ENCODE measurements around the gene RABGAP1L. TPM values are rescaled to one million over a fixed set of nuclear protein-coding genes. Genes with fewer than 3 reads are reported as not detected.

Gene RABGAP1L
- total RNA-seq, 1 experiment from 2014 or later, result 29.3 TPM

GRCh38 chr1:174913225-174913903 is 754.0 kb downstream of the RABGAP1L start:
- Histone ChIP-seq H3K79me2 (ENCODE audit: insufficient read depth, low read length) (no peaks in the 10 kb centered on the region), H2AFZ (ENCODE audit: low read depth, low read length, poor library complexity, severe bottlenecking) (no peak overlapping the region), H3K27ac (ENCODE audit: low read depth, low read length) (no peak overlapping the region), H3K4me3 (replicated peaks in 1 of 2; ENCODE audit: low read depth in 1 of 2, low read length in 2 of 2) (no peak overlapping the region), H3K36me3 (ENCODE audit: control insufficient read depth in 1 of 2, insufficient read depth in 2 of 2, low read length in 2 of 2) (no peaks in the 10 kb centered on the region), H3K9me3 (ENCODE audit: control insufficient read depth in 1 of 2, insufficient read depth in 1 of 2, low read depth in 1 of 2, low read length in 2 of 2) (no peaks in the 10 kb centered on the region), H3K27me3 (ENCODE audit: insufficient read depth, low read length) (no peaks in the 10 kb centered on the region), H3K9ac (ENCODE audit: low read length) (no peak overlapping the region), H3K4me2 (ENCODE audit: low read length) (no peak overlapping the region), H3K4me1 (ENCODE audit: control insufficient read depth in 1 of 2, insufficient read depth in 2 of 2, low read length in 2 of 2) (no peaks in the 10 kb centered on the region), H3K9me2 (ENCODE audit: insufficient read depth) (no peaks in the 10 kb centered on the region), H4K20me1 (ENCODE audit: insufficient read depth) (no peaks in the 10 kb centered on the region; the same call in 1 of the 2 replicates)
- ChIA-PET RAD21 (ENCODE audit: low non-redundant PET in 1 of 2, low total read pairs in 2 of 2, uncharacterized antibody in 2 of 2, unreplicated experiment in 2 of 2) (no interaction called here), POLR2A (no interaction called here), CTCF (no interaction called here)
- DNase-seq (ENCODE audit: low read depth, low spot score), result no peak
- ATAC-seq, result no peak
- intact Hi-C loops (cut with micrococcal nuclease), result no loop called here
- no TSS peak for BruUV-seq (replicated peaks)
- no peak for TF ChIP-seq REST (IDR thresholded peaks at IDR 0.05; ENCODE audit: low read depth)
- TF ChIP-seq CTCF (IDR thresholded peaks at IDR 0.05 in 2 of 3, conservative IDR thresholded peaks at IDR 0.05 in 1 of 3; ENCODE audit: borderline replicate concordance in 1 of 3, insufficient read depth in 1 of 3, low read depth in 2 of 3, low read length in 2 of 3), result no peak
- TF ChIP-seq SP1 (IDR thresholded peaks at IDR 0.05; ENCODE audit: low read depth), result no peak

All from HCT116 (cell line).